HEK293T (cell line): ENCODE data around the gene IRX2.

ENCODE experiments used
- ARNT ChIP-seq: fragments of 450-650 bp; IDR thresholded peaks from 2 replicates; pipeline ENCODE4 v1.6.1; 2017; ENCODE audit warnings: mild to moderate bottlenecking
- CTBP1 ChIP-seq: fragments of 450-650 bp; IDR thresholded peaks from 2 replicates; pipeline ENCODE4 v1.6.1; 2016; ENCODE audit warnings: borderline replicate concordance
- ELF4 ChIP-seq: fragments of 450-650 bp; IDR thresholded peaks from 2 replicates; pipeline ENCODE4 v1.6.1; 2017; ENCODE audit warnings: antibody characterized with exemption
- FOXA1 ChIP-seq: fragments of 450-650 bp; IDR thresholded peaks from 2 replicates; pipeline ENCODE4 v1.6.1; 2016; ENCODE audit warnings: mild to moderate bottlenecking
- FOXK2 ChIP-seq: fragments of 450-650 bp; IDR thresholded peaks from 2 replicates; pipeline ENCODE4 v1.6.1; 2016; ENCODE audit warnings: mild to moderate bottlenecking
- FOXM1 ChIP-seq: fragments of 450-650 bp; IDR thresholded peaks from 2 replicates; pipeline ENCODE4 v1.6.1; 2017; ENCODE audit warnings: mild to moderate bottlenecking, borderline replicate concordance
- L3MBTL2 ChIP-seq: fragments of 450-650 bp; conservative IDR thresholded peaks from 2 replicates; pipeline ENCODE4 v1.6.1; 2016; ENCODE audit warnings: mild to moderate bottlenecking
- LEF1 ChIP-seq: fragments of 450-650 bp; IDR thresholded peaks from 2 replicates; pipeline ENCODE4 v1.6.1; 2017; ENCODE audit warnings: mild to moderate bottlenecking, borderline replicate concordance
- SP1 ChIP-seq: fragments of 450-650 bp; IDR thresholded peaks from 2 replicates; pipeline ENCODE4 v1.6.1; 2017
- TF ChIP-seq, protein P1 (sequence below): fragments of 450-650 bp; IDR thresholded peaks from 2 replicates; pipeline ENCODE4 v1.6.1; 2016

DNA sequence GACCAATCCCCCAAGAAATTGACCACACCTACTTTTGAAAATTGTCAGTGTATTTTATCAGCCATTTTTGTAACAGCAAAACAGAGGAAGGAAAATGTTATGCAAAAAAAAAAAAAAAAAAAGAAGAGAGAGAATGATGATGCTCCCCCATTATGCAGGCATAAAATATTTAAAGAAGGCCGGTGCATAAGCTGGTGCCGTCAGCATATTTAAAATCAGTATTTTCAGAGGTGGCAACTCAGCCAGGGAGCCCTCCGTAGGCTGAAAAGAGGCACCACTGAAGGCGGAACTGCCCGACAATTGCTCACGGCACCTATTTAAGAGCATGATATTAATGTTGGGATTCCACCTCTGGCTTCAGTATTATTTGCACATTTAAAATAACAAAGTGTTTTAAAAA is 33.4 kb downstream of the IRX2 start:
- TF ChIP-seq, protein P1, sequence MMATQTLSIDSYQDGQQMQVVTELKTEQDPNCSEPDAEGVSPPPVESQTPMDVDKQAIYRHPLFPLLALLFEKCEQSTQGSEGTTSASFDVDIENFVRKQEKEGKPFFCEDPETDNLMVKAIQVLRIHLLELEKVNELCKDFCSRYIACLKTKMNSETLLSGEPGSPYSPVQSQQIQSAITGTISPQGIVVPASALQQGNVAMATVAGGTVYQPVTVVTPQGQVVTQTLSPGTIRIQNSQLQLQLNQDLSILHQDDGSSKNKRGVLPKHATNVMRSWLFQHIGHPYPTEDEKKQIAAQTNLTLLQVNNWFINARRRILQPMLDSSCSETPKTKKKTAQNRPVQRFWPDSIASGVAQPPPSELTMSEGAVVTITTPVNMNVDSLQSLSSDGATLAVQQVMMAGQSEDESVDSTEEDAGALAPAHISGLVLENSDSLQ: no peak
- no peak for TF ChIP-seq L3MBTL2
- TF ChIP-seq FOXM1: no peak
- no peak for TF ChIP-seq ARNT
- no peak for TF ChIP-seq CTBP1
- TF ChIP-seq FOXA1: no peak
- no peak for TF ChIP-seq SP1
- TF ChIP-seq ELF4: no peak
- TF ChIP-seq FOXK2: no peak
- no peak for TF ChIP-seq LEF1
